Anterior cingulate cortex (tissue), 58 donors: Measurements from ENCODE around the gene CFL1.

Experiments used
- DNase-seq, 58 donors: peaks; one replicate each; lab custom pipeline; 2025; lab: John Stamatoyannopoulos, UW

The CFL1 gene

GRCh38 chr11:65809496-65809895 is 48.5 kb downstream of the CFL1 start:
- no peak for DNase-seq

DNA sequence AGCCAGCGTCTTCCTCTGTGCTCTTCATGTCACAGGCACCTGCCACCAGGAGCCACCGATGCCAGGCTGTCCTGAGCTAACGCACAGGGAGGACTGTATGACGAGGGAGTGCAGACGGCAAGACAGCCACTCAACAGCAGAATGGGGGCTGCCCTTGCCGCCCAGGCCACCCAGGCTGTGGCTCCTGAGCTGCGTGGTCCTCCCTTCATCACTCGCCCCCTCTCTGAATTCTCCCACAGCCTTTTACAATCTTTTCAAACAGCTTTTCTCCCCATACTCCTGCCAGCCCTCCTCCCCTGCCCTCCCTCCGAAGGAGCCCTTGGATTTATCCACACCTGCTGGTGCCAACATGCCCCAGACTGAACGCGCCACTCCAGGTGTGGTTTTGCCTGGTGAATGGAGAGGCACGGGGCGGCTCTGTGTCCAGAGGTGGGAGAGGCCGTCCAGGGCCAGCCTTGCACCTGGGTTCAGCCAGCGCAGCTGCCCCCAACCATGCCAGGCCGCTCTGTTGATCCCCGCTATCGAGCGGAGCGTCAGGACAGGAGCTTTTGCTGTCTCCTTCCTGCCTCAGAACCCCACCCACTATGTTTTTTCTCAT is 49.1 kb downstream of the CFL1 start:
- DNase-seq = no peak

GRCh38 chr11:65806979-65807378 is 51.0 kb downstream of the CFL1 start:
- no peak for DNase-seq
